GM19463 (cell line): ENCODE results near the gene NOLC1.
A peak's percentile ranks its signal among the peaks of the same experiment; 100 is the strongest.

ENCODE experiments used
- ATAC-seq: cut with Tn5 transposase; IDR thresholded peaks from one replicate; pipeline ENCODE4 v1.9.1; 2021; ENCODE audit warnings: mild to moderate bottlenecking, moderate library complexity; ENCODE audit not compliant: unreplicated experiment

The NOLC1 gene

GRCh38 chr10:102121739-102122372, 30.3 kb upstream of the NOLC1 start:
- ATAC-seq, result no peak

DNA sequence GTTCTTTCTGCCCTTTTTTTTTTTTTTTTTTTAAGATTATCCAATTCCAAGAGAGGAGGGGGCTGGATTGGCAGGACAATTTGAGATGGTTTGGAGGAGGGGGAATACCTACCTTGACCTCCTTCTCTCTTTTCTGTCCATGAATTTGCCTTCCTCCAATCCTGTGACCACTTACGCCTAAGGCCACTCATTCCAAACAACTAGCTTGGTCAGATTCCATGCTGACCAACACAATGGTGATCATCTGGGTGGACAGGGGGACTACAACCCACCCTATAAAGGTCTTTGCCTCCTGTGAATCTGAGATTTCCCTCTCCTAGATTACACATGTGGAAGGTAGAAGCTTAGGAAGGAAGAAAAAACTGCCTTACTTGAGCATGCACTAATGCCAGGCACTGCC, 29.7 kb upstream of the NOLC1 start:
- no peak for ATAC-seq

- no peak for ATAC-seq
These were observed 29.0 kb upstream of the NOLC1 start for GRCh38 chr10:102123223-102123622.

DNA sequence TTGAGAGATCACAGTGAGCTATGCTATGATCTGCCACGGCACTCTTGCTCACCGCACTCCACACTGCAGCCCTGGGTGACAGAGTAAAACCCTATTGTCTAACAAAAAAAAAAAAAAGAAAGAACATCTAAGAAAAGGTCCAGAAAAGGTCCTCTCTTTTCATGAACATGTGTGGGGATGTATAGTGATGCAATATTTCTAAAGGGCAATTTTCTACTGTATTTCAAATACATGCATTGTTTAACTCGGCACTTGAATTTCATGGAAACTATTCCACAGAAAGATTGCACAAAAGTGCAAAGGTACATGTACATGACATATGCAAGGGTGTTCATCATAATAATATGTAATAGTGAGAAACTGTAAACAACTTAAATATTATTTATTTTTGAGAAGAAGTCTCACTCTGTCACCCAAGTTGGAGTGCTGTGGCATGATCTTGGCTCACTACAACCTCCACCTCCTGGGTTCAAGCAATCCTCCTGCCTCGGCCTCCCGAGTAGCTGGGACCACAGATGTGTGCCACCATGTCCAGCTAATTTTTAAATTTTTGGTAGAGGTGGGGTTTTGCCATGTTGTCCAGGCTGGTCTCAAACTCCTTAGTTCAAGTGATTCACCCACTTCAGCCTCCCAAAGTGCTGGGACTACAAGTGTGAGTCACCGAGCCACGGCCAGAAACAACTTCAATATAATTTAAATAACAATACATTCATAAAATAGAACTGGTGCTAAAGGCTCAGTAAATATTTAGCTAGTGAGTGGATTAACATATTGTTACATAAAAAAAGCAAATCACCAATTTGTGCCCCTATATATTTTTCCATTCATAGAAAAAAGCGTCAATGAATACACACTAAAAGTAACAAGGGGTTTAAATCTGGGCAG, 20.7 kb upstream of the NOLC1 start:
- ATAC-seq, result no peak

DNA sequence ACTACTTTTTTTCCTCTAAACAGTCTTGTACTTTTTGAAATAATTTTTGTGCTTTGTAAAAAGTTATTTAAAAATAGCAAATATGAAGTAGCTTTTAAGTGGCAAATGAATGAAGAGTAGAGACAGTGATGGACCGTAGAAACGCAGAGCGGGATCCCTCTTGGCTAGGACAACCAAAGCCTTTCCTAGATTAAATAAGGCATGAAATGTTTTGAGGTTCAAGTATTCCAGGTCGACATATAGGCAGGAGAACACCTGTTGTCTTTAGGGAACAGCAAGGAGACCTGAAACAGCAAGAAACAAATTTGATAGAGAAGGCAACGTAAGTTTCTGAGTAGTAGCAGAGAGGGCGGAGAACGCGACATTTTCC, 20.0 kb upstream of the NOLC1 start:
- ATAC-seq, result no peak

DNA sequence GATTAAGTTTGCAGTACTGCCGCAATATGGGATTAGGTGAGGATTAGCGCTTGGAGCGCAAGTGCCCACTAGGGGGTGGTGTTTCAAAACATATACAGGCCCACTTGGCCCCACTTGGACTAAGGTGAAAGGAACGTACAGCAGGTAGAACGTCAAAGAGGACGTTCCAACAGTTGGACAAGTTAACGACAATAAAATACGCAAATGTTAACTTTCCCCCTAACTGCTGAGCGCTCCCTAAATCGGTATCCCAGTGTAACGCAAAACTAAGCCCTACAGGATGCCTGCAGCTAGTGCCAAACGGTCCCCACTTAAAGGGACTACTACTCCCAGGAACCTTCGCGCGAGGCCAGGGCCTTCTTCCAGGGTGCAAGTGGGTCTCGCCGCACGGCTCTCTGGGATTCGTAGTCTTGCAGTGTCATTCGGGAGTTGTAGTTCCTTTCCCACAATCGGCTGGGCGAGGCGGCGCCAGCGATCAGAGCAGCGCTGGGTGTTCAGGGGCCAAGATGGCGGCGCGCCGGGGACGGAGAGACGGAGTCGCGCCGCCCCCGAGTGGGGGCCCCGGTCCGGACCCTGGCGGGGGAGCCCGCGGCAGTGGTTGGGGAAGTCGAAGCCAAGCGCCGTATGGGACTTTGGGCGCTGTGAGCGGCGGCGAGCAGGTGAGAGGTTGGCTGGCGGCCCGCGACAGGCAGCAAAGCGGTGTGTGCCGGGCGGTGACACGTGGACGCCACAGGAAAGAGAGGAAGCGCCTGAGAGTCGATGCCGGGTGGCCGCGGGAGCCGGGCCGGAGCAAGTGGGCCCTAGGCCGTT, 19.4 kb upstream of the NOLC1 start, which contains the start of gene PPRC1:
Gene PPRC1, plus strand, starts transcription at position 478 of the 810 bp plus-strand sequence. Its CDS starts 29 bp downstream, at position 507.
- peak; percentile 90 for ATAC-seq

DNA sequence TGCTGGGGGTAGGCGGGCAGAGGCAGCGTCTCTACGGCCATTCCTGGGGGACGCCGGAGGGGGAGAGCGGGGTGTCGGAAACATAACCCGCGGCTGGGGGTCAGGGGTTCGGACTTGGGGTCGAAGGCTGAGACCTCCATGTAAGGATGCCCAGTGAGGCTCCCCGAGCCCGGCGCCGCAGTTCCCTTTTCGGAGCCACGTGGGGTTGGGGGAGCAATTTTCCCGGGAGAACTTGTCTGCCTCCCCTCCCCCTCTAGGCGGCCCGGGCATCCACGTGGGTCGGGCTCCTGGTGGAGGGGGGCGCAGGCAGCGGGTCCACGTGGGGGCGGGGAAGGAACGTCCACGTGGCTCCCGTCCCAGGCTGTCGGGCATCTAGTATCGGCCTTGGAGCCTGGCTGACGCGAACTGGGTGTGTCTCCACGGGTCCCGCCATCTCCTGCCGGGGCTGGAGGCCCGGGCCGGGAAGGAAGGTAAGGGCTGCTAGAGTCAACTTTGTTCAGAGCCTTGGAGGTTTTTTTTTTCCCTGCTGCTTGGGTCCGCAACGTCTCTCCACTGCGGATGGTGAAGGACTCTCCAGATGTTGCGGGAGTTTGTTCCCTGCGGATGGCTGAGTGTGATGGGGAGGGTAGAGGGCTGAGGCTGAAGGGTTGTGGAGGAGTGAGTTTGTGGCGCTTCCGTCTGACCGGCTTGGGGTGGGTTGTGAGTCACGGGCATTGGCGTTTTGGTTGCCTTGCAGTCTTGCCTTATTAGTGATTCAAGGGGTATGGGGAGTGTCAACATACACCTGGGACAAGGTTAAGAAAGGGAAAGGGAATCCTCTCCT, 18.6 kb upstream of the NOLC1 start:
- ATAC-seq, result no peak

DNA sequence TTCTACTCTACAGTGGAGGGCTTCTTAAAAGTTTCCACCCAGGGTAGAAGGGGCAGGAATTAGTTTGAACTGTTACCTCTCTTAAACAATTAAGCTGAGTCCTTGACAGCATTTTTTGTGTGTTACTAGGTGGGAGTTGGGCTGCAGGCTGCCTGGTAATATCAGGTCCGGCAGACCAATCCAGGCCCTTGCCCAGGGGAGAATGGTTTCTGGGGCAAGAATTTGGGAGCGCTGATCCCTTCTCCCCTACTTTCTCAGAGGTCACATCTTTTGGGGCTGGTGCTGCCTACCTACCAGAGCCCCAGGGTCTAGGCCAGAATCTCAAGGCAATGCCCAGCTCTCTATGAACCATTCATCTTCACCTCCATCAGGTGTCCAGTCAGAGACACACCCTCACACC, 17.8 kb upstream of the NOLC1 start:
- ATAC-seq, result no peak

- ATAC-seq, result no peak
These were observed 16.1 kb upstream of the NOLC1 start for GRCh38 chr10:102135956-102136526.

DNA sequence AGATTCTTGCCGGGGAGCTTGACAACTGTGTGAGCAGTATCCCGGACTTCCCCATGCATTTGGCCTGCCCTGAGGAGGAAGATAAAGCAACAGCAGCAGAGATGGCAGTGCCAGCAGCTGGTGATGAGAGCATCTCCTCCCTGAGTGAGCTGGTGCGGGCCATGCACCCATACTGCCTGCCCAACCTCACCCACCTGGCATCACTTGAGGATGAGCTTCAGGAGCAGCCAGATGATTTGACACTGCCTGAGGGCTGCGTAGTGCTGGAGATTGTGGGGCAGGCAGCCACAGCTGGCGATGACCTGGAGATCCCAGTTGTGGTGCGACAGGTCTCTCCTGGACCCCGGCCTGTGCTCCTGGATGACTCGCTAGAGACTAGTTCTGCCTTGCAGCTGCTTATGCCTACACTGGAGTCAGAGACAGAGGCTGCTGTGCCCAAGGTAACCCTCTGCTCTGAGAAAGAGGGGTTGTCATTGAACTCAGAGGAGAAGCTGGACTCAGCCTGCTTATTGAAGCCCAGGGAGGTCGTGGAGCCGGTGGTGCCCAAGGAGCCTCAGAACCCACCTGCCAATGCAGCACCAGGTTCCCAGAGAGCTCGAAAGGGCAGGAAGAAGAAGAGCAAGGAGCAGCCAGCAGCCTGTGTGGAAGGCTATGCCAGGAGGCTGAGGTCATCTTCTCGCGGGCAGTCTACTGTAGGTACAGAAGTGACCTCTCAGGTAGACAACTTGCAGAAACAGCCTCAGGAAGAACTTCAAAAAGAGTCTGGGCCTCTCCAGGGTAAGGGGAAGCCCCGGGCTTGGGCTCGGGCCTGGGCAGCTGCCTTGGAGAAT, 12.7 kb upstream of the NOLC1 start:
- ATAC-seq, result no peak

DNA sequence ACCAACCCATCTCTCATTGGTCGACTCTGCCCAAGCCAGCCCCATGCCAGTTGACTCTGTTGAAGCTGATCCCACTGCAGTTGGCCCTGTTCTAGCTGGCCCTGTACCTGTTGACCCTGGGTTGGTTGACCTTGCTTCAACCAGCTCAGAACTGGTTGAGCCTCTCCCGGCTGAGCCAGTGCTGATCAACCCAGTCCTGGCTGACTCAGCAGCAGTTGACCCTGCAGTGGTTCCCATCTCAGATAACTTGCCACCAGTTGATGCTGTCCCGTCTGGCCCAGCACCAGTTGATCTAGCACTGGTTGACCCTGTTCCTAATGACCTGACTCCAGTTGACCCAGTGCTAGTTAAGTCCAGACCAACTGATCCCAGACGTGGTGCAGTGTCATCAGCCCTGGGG, 12.0 kb upstream of the NOLC1 start:
- ATAC-seq, result no peak

GRCh38 chr10:102140913-102141540, 11.2 kb upstream of the NOLC1 start:
- no peak for ATAC-seq

GRCh38 chr10:102141583-102142107, 10.5 kb upstream of the NOLC1 start:
- no peak for ATAC-seq

GRCh38 chr10:102146971-102147428, 5.2 kb upstream of the NOLC1 start:
- ATAC-seq, result no peak

GRCh38 chr10:102147561-102147960, 4.6 kb upstream of the NOLC1 start:
- ATAC-seq, result no peak

DNA sequence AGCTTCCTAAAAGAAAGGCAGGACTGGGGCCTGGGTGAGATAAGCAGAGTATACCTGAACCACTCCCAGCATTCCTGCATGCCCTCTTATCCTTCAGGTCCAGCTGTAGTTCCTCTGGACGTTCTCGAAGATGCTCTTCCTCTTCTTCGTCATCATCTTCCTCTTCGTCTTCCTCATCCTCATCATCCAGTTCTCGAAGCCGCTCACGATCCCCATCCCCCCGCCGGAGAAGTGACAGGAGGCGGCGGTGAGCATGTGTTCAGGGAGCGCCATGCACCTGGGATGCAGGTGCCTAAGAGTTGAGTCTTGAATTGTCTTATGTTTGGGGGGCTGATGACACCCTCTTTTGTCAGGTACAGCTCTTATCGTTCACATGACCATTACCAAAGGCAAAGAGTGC, 3.9 kb upstream of the NOLC1 start:
- ATAC-seq, result no peak

- no peak for ATAC-seq
These were observed 1.0 kb upstream of the NOLC1 start for GRCh38 chr10:102150970-102151773.

DNA sequence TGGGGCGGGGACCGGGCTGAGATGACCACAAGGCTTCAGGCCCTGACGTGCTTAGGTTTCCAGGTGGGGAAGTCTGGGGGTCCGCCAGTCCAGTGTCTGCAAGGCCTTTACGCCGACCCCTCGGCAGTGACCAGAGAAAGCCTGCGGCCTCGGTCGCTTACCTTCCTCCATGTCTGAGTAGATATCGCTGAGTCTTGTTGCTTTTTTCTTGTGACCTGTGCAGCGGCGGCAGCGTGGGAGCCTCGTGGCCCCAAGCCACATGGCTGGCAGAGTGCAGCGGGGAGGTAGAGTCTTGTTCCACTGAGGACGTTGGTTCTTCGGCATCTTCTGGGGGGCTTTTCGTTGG, 329 bp downstream of the NOLC1 start:
- ATAC-seq, result no peak
